Fibroblast of the aortic adventitia (primary cell): Measurements from ENCODE around the gene SBK2. TPM values are rescaled to one million over a fixed set of nuclear protein-coding genes. Genes with fewer than 3 reads are reported as not detected.
"Not testable (repeated sequence)": the region's sequence is repeated elsewhere in the genome, so short reads cannot be mapped to it uniquely, and the experiment has no call there.

ENCODE experiments used
- DNase-seq: peaks from one replicate; pipeline ENCODE4 v3.0.0-alpha.2; 2010; ENCODE audit warnings: low read depth
- H3K4me3 ChIP-seq: 2 replicates; pipeline ENCODE4 v1.5.1; 2011; ENCODE audit warnings: low read depth, mild to moderate bottlenecking, control low read depth, low read length, moderate library complexity
- CTCF ChIP-seq: IDR thresholded peaks from 2 replicates; pipeline ENCODE4 v1.5.1; 2011; ENCODE audit warnings: mild to moderate bottlenecking, low read length, control low read depth, inconsistent platforms; ENCODE audit not compliant: insufficient read depth
- total RNA-seq: library from RNA; depleted of rRNA; stranded (reverse); fragments of >200 nt; gene quantifications from 2 replicates; pipeline ENCODE4 v1.2.3, GENCODE V29; 2012; ENCODE audit warnings: low replicate concordance

The SBK2 gene
- total RNA-seq, 1 donor, result not detected

GRCh38 chr19:55502197-55502952 lies 34.6 kb downstream of the SBK2 start:
- DNase-seq, result no peak
- no peak overlapping the region for H3K4me3 ChIP-seq
- TF ChIP-seq CTCF, result no peak

DNA sequence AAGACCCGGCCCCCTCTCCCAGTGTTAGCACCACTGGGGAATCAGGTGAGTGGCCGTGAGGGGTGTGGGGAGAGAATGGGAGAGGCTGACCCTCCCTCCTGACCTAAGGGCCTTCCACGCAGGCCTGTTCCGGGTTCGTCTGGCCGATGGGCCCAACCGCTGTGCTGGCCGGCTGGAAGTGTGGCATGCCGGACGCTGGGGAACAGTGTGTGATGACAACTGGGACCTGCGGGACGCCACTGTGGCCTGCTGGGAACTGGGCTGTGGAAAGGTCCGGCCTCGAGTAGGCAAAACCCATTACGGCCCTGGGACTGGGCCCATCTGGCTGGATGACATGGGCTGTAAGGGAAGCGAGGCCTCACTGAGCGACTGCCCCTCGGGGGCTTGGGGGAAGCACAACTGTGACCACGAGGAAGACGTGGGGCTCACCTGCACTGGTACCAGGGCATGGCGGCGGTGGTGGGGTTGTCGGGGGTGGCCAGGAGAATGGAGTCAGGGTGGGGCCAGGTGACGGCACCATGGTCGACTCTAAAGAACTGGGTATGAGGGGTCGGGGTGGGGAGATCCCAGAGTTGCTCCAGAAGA lies 36.5 kb downstream of the SBK2 start:
- no peak for DNase-seq
- no peak for TF ChIP-seq CTCF
- H3K4me3 ChIP-seq, result no peak overlapping the region

GRCh38 chr19:55498246-55498840 lies 38.6 kb downstream of the SBK2 start:
- no peak for TF ChIP-seq CTCF
- DNase-seq, result no peak
- H3K4me3 ChIP-seq, result no peak overlapping the region

GRCh38 chr19:55497763-55498162 lies 39.2 kb downstream of the SBK2 start:
- TF ChIP-seq CTCF, result no peak
- no peak for DNase-seq
- H3K4me3 ChIP-seq, result no peak overlapping the region

GRCh38 chr19:55496820-55497219 lies 40.1 kb downstream of the SBK2 start:
- DNase-seq, H3K4me3 ChIP-seq: not testable (repeated sequence)

GRCh38 chr19:55495646-55496349 lies 41.1 kb downstream of the SBK2 start:
- H3K4me3 ChIP-seq, result no peak overlapping the region
- TF ChIP-seq CTCF, result no peak
- no peak for DNase-seq
